NCI-H1048 (cell line): ENCODE data around the gene MOB3A.
"Not testable (repeated sequence)": the region's sequence is repeated elsewhere in the genome, so short reads cannot be mapped to it uniquely, and the experiment has no call there.

ENCODE experiments used
- DNase-seq: peaks from one replicate; lab custom pipeline; 2025; lab: John Stamatoyannopoulos, UW

MOB3A gene

DNA sequence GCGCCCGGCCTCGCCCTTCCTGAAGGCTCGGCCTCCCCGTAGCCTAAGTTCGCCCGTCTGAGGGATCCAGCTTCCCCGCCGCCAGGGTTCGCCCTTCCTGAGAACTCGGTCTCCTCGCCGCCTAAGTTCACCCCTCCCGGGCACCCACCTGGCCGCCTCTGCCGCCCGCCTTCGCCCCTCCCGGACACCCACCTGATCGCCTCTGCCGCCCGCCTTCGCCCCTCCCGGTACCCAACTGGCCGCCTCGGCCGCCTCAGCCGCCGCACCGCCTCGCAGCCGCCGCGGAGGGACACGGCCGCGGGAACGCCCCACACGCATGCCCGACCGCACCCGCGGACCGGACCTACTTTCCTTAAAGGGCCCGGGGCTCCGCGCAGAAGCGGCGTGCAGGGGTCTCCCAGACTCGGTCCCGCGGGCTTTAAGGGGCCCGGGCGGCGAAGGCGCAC is at the start of gene MOB3A:
MOB3A (minus strand) TSS at position 293 of the 446 bp plus-strand sequence. CDS start 17,766 bp downstream, outside the sequence.
- peak; percentile 79 for DNase-seq

DNA sequence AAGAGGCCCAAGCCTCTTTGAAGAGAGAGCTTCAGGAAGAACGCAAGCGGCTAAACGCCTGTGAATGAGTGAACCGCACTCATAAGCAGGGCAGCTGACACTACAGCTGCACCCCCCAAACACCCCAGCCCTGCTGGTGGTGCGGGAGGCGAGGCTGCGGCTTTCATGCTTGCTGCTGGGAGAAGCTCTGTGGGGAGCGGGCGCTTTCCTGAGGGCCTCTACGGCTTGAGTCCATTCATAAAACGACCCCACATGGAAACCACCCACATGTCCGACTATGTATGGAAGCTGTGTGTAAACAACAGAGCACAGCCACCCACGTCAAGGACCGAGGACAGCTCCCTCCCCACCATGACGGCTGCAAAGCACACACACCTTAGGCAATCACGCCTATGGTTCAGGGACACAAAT is 49.7 kb upstream of the MOB3A start:
- no peak for DNase-seq

DNA sequence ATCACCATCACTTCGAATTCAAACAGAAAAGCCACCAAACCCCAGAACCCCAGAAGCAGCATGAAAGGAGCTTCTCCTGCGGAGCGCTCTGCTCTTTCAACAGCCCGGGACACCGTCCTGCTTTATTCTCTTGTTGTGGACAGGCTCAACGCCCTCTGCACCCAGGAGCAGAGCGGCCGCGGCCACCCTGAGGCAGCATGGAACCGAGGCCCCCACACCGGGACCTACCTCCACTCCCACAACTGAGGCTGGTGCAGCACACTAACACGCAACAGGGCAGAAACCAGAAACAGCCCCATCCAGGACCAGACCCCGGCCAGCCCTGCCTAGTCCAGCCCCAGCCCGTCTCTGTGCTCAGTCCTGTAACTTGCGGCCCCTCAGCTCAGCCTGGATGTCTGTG is 48.1 kb upstream of the MOB3A start:
- no peak for DNase-seq

DNA sequence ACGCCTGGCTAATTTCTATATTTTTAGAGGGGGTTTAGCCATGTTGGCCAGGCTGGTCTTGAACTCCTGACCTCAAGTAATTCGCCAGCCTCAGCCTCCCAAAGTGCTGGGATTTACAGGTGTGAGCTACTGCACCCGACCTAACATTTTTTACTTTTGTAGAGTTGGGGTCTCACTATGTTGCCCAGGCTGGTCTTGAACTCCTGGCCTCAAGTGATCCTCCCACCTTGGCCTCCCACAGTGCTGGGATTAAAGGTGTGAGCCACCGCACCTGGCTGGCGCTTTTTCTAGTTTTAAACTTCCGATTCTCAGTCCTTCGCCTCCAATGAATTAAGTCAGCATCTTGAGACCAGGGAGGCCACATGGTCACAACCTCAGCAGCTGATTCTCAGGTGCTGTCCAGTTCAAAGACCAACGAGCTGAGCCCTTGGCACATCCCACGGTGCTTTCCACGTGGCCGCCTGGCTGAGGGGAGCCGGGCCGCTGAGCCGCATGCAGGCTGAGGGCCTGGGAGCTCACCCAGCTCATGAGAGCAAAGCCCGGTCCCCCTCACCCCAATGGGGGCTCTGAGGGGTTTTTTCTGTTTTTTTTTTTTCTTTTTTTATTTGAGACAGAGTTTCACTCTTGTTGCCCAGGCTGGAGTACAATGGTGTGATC is 46.2 kb upstream of the MOB3A start:
- DNase-seq: no peak

DNA sequence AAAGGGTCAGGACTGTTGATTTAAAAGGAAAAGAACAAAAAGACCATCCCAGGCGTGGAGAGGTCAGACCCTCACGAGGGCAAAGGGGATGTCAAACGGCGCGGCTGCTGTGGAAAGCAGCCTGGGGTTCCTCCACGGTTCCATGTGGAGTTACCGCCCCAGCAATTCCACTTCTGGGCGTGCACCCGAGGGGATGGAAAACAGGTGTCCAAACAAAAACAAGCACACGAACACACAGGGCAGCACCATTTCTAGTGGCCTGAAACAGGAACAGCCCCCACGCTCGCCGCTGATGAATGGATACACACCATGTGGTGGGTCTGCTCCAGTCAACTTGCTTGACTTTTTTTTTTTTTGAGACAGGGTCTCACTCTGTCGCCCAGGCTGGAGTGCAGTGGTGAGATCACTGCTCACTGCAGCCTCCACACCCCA is 44.0 kb upstream of the MOB3A start:
- no peak for DNase-seq

DNA sequence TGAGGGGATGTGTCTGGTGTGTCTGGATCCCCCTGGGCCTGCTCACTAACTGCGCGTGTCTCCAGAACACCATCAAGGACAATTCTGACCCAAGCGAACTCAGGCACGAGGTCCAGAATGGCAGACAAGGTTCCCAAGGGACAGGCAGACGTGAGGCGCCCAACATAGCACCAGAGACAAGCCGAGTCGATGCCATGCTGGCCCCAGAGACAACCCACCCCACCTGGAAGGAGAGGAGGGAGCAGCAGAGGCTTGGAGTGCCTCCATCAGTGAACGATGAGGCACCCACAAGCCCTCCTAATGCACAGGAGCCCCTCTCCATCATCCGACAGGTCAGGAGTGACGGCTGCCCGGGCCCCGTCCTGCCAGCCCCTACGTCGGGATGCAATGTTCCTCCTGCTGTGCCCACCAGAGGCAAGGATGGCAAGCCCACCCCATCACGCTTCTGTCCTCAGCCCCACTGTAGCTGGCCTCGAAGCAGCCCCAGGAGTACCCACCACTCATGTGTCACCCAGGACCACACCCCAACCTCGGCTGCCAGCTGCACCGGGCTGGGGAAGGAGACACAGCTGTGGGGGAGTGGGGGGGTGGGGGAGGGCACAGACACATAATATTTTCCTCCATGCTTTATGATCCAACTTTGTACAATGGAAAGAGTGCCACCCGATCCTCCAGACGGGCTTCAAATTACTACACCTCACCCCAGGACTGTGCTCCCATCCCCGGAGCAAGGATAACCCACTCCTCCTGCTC is 43.4 kb upstream of the MOB3A start:
- DNase-seq: no peak

DNA sequence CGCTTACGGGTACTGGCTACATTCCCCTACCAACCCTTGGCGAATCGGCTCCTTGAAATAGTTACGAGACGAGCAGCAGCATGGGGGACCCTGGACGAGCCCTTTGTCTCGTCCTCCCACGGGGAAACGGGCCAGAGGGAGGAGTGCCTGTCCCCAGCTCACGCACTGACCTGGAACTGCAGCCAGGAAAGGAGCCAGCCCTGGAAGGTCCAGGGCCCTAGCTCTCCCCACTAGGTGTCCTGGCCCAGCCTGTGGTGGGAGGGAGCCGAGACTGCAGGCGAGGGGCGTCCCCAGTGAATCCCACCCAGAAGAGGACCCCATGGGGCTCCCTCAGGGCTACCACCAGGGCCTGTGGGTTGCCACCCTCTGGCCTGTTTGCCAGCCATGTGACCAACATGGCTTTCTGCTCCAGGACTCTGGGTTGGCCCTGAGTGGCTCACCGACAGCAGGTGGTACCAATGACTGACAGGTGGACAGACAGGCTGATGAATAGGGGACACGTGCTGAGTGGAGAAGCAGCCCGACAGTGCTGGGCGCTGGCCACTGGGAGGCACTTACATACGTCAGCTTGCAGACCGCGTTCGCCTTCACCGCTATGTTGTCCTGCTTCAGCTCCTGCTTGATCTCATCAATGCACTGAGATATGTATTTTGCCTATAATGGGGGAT is 42.1 kb upstream of the MOB3A start:
- DNase-seq: no peak

DNA sequence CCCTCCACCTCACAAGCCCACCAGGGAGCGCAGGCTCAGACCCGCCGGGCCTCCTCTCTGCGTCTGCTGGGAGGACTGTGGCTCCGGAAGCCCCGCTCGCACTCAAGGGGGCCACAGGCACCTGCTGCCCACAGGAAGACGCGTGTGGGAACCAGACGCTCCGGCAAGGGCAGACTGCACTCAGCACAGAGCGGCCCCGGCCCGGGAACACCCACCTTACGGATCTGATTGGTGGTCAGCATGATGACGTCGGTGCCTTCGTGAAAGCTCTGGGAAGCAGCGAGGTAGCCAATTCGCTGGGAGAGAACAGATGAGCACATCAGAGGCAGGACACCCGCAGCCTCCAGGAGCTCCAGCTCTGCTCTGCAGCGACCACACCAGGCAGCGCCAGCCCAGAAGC is 40.7 kb upstream of the MOB3A start:
- no peak for DNase-seq

DNA sequence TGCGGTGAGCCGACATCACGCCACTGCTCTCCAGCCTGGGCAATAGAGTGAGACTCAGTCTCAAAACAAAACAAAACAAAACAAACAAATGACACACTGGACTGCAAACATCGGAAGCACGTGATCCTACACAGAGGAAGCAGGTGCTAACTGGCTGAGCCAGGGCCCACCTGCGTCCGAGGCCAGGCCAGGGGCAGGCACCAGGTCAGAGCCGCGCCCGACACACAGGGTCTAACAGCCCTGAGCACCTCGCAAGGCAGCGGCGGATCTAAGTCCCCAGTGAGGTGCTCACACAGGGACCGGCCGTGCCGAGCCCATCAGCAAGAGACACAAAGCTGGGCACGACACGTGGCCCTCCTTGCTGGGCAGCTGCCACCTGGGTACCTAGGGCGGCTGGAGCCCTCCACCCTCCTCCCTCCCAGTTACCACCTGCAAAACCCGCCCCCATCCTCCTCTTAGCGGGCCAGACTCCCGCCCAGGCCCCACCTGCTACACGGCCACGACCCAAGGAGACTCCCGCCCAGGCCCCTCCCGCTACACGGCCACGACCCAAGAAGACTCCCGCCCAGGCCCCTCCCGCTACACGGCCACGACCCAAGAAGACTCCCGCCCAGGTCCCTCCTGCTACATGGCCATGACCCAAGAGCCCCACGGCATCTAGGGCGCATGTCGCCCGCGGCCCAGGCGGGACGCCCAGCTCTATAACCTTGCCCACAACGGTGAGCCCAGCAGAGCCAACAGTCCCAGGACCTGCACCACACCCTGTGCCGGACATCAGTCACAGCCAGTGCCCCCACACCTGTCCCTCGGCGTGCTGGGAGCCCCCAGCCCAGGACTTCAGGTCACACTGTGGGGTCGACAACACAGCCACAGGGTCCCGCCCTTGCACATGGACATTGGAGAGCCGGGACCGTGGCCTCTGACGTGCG is 39.6 kb upstream of the MOB3A start:
- no peak for DNase-seq

DNA sequence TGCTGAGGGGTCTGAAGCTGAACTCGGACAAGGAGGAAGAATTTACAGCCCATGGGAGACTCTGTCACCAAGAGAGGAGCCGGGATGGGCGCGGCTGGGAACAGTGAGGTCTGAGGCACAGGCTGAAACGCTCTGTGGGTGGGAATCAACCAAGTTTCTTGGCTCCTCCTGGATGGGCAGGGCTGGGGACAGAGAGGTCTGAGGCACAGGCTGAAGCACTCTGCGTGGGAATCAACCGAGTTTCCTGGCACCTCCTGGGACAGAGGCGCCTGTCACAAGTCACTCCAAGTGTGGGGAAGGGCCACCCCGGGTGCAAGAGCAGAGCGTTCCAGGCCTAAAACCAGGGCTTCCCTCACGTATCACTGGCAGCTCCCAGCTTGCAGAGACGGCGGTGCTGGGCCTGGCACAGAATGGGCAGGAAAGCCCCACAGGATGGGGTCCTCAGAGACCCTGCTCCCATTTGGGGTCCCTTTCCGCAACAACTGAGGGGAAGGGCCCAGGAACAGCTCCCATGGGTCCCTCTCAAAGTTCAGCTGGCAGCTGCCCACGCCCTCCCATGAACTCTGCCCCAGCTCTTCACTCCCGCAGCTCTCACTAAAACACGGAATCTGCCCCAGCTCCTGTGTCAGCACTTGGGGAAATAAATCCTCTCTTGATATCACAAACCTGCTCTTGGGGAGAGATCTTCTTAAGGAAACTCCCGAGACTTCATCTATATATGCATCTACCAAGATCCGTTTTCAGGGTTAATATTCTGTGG is 36.8 kb upstream of the MOB3A start:
- DNase-seq: no peak

DNA sequence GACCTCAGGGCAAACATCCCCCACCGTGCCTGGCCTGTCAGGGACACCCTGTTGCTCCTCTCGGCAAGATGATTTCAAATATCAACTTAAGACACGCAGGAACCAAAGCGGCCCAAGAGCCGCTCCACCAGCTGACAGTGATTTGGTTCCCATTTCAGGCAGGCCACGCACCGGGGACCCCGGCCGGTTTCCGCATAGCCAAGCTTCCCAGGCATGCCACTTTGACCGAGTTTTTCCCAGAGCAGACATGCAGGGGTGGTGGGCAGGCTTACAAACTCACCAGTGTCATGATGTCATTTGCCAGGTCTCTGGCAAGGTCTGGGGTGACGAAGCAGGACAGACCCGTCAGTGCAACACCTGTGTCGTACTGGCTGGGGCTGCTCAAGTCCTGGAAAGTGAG is 36.1 kb upstream of the MOB3A start:
- DNase-seq: no peak

DNA sequence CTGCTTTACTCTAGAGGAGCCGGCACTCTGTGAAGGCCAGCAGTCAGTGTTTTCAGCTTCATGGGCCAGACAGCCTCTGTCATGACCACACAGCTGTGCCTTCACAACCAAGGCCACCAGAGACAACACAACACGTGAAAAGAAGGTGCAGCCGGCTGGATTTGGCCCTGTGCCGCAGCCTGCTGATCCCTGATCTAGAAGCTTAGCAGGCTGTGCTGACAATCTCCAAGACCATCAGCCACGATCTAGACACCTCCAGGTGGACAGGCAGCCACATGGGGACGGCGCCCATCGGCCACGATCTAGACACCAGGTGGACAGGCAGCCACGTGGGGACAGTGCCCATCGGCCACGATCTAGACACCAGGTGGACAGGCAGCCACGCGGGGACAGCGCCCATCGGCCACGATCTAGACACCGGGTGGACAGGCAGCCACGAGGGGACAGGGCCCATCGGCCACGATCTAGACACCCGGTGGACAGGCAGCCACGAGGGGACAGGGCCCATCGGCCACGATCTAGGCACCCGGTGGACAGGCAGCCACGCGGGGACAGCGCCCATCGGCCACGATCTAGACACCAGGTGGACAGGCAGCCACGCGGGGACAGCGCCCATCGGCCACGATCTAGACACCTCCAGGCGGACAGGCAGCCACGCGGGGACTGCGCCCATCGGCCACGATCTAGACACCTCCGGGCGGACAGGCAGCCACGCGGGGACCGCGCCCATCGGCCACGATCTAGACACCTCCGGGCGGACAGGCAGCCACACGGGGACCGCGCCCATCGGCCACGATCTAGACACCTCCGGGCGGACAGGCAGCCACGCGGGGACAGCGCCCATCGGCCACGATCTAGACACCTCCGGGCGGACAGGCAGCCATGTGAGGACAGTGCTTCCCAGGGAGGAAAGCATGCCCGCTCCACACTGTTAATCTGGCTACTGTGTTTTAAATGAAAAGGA is 35.2 kb upstream of the MOB3A start:
- DNase-seq: not testable (repeated sequence)

DNA sequence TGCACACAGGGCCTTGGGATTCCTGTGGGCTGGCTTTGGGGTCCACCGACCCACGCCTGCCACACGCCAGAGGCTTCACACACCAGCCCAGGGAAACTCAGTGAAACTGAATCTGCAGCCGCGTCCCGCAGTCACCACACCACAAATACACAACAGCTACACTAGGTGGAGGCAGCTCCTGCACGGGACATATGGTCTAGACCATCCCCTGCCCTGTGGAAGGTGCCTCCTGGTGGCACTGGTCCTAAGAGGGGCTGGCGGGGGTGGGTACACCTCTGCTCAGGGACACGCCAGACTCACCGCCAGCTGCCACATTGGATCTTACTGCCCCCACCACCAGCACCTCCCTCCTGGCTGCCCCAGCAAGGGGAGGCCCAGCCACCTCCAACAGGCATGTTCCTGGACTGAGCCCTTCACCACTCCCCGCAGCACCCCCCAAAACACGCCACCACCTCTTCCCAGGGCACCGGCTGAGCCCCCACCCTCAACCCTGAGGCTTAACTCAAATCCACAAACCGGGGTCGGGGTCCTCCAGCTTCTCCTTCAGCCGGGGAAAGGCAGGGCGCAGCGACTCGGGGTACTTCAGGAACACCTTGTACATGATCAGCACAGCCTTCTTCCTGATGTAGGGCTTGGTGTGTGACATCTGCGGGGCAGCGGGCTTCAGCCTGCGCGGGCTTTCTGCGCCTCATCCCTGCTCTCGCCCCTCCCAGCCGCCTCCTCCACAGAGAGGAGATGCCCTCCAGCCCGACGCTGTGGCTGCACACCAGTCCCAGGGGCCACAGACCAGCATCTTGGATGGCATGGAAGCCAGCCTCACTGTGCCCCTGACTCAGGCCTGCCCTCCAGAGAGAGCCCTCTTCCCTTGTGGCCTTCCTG is 34.0 kb upstream of the MOB3A start:
- DNase-seq: no peak

DNA sequence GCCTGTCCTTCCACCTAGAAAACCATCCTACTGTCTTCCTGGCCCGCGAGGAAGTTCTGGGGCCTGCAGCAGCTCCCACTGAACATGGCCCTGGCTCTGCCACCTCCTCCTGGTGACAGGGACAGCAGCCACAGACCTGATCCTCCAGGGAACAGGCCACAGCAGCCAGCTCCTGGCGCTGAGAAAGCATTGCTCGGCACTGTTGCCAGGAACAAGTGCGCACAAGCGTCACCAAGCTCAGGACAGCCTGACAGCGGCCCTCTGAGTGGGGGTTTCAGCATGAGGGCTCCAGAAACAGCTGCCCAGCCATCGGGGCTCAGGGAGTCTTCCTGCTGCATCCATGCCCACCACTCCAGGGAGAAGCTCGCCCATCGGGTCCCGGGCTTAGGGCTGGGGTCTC is 33.4 kb upstream of the MOB3A start:
- no peak for DNase-seq

DNA sequence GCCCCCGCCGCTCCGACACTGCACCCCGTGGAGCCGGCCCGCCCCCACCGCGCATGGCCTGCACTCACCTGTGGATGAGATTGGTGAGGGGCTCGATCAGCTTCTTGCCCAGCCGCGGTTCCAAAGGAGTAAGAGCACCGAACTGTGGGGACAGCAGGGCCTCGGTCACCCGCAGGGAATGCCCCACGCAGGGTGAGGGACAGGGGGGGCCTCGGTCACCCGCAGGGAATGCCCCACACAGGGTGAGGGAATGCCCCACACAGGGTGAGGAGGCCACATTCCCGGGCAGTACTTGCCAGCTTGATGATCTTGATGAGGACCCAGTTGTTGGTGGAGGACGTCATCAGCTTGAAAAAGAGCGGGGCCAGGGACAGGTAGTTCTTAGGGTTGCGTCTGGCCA is 32.9 kb upstream of the MOB3A start:
- DNase-seq: no peak

DNA sequence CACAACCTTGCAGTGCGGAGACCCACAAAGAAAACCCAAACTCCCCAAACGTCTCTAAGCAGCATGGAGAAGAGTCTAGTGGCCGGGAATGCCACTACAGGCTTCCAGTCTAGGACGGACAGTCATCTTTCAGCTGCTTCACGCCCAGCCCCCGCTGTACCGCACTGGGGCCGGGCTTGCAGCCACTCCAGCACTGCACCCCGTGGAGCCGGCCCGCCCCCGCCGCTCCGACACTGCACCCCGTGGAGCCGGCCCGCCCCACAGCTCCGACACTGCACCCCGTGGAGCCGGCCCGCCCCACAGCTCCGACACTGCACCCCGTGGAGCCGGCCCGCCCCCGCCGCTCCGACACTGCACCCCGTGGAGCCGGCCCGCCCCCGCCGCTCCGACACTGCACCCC is 32.1 kb upstream of the MOB3A start:
- DNase-seq: not testable (repeated sequence)

DNA sequence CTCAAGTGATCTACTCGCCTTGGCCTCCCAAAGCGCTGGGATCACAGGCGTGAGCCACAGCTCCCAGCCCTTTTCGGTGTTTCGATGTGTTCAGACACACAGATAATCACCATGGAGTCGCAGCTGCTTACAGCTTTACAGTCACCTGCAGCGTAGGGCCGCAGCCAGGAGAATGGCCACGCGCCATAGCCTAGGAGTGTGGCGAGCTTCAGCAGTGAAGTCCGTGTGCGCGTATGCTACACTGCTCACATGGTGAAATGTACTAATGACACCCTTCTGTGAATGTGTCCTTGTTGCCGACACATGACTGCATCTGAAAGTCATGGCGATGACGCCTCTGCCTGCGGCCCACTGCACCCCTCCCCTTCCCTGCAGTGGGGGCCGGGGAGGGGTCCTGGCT is 31.6 kb upstream of the MOB3A start:
- DNase-seq: no peak

DNA sequence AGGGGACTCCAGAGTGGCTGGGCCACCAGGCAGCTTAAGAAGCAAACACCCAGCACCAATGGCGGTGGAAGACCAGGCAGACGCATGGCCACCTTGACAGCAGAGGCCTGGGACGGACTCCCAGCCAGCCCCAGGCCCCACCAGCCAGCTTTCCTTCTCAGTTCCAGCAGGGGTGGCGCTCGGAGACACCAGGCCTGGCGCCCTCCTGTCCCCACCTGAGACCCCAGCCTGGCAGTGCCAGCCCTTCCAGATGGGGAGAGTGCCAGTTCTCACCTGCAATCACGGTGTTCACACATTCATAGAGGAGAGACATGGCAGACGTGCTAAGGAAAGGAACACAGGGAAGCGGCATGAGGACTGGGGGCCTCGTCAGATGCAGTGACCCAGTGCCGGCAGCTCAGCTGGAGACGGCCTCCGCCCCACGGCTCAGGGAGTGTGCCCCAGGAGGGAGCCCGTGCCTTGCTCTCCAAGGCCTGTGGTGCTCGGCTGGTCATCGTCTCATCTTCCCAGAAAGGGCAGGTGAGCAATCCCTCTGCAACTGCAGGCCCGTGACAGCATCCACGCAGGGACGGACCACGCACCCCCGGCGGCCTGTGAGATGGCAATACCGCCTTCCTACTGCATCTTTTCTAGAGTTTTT is 30.9 kb upstream of the MOB3A start:
- DNase-seq: no peak
